Panc1 (cell line): Measurements from ENCODE around the gene BBX.

Experiments used
- POLR2AphosphoS5 ChIP-seq: IDR thresholded peaks from 2 replicates; pipeline ENCODE4 v1.6.1; 2012; ENCODE audit warnings: mild to moderate bottlenecking, low read depth, low read length, moderate library complexity
- REST ChIP-seq, 2 experiments: IDR thresholded peaks; 2 replicates each; pipeline ENCODE4 v1.6.1; 2011 to 2012; ENCODE audit warnings: low read depth in 2 of 2, control low read depth in 1 of 2, low read length in 1 of 2, mild to moderate bottlenecking in 1 of 2, moderate library complexity in 1 of 2; ENCODE audit not compliant: insufficient read depth in 1 of 2
- TF ChIP-seq, protein P1 (sequence below): fragments of 450-650 bp; IDR thresholded peaks from 2 replicates; pipeline ENCODE4 v1.5.1; 2017; ENCODE audit warnings: mild to moderate bottlenecking

DNA sequence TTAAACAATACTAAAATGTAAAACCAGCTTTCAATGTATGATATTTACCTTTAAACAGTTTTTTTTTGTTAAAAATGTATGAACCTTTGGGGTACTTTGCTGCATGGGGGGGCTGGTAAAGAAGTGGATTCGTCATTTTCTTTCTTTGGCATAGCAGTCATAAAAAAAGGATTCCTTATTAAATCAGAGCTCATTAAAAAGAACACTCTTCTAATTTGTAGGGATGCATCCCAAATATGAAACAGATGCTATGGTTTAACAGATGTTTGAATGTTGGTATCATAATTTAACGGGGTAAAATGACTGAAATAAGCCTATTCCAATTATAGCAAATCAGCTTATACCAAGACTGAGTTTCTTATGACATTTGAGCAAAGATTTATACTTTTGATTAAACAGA is 234.4 kb downstream of the BBX start:
- TF ChIP-seq, protein P1, sequence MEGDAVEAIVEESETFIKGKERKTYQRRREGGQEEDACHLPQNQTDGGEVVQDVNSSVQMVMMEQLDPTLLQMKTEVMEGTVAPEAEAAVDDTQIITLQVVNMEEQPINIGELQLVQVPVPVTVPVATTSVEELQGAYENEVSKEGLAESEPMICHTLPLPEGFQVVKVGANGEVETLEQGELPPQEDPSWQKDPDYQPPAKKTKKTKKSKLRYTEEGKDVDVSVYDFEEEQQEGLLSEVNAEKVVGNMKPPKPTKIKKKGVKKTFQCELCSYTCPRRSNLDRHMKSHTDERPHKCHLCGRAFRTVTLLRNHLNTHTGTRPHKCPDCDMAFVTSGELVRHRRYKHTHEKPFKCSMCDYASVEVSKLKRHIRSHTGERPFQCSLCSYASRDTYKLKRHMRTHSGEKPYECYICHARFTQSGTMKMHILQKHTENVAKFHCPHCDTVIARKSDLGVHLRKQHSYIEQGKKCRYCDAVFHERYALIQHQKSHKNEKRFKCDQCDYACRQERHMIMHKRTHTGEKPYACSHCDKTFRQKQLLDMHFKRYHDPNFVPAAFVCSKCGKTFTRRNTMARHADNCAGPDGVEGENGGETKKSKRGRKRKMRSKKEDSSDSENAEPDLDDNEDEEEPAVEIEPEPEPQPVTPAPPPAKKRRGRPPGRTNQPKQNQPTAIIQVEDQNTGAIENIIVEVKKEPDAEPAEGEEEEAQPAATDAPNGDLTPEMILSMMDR, result no peak
- TF ChIP-seq POLR2AphosphoS5 (no peak), REST (IDR thresholded peaks at IDR 0.05; ENCODE audit: insufficient read depth in 1 of 2, low read depth in 2 of 2, low read length in 1 of 2) (no peak)
